Hypothalamus (tissue), 51 donors: ENCODE measurements around the gene SETBP1.

ENCODE experiments used
- DNase-seq, 51 donors: peaks; one replicate each; lab custom pipeline; 2025; lab: John Stamatoyannopoulos, UW

Gene SETBP1

GRCh38 chr18:44889111-44889510 lies 208.4 kb downstream of the SETBP1 start:
- no peak for DNase-seq

DNA sequence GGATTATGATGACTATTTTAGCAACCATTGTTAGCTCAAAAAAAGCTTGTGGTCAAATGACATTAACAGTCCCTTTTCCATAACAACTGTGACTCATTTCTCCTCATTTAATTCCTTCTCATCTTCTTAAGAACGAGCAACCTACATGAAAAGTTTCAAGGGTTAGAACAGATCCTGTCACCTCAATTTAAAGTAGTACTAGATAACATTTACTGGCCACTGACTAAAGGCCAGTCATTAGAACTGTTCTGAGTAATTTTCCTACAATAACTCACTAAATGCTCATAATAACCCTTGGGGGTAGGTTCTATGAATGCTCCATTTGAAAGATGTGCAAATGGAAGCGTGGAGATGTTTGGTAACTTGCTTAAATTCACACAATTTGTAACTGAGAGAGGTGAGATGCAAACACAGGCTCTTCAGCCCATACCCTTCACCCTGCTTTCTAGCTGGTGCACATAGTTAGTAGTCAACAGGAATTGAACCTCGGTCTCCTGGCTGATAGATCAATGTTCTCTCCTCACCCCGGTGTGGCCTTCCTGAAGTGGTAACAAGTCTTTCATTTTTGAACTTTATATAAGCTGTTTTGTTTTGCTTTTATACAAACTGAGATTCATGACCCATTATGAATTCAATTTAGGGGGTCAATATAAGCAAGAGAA lies 212.5 kb downstream of the SETBP1 start:
- DNase-seq, result no peak

DNA sequence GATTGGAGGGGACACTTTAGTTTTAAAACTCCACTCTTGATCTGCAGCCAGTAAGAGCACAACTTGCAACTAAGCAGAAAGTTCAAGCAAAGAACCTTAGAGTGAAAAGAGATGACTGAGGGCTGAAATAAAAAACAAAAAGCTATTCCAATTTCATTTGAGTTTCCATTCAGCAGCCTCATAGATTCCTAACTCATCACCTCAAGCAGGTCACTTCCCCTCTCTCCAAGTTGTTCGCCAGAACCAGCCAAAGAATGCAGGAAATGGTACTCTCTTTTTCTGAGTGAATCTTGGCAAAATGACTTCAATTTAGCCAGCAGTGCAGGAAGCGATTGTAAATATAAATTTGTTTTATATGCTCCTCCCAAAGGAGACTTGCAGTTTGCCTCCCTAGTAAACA lies 213.3 kb downstream of the SETBP1 start:
- DNase-seq, result no peak

DNA sequence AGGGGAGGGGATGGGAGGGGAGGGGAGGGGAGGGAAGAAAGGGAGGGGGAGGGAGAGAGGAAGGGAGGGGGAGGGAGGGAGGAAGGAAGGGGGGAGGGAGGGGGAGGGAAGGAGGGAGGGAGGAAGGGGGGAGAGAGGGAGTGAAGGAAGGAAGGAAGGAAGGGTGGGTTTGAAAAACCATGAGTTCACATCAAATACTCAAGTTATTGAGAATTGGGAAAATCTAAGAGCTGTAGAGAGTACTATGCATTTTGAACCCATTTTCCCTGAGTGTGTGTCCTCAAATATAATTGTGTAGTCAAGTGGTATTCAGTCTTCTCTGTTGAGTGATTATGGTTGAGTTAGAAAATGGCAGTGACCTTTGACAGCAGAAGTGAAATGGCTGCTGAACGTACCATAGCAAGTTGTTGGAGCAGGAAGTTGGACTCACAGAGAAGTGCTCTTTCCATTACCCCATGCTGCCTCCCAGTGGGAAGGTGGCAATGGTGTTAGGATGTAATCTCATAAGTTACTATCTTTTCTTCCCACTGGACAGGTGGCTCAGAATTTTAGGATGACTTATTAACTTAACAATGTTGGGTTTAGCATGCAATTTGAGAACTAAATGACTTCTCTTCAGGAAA lies 214.6 kb downstream of the SETBP1 start:
- DNase-seq, result peak in 9 of 51 donors; percentile 1 to 22 (median 15)

GRCh38 chr18:44896846-44897245 lies 216.2 kb downstream of the SETBP1 start:
- no peak for DNase-seq

- DNase-seq, result no peak
These were observed 216.7 kb downstream of the SETBP1 start for GRCh38 chr18:44897411-44897810.

DNA sequence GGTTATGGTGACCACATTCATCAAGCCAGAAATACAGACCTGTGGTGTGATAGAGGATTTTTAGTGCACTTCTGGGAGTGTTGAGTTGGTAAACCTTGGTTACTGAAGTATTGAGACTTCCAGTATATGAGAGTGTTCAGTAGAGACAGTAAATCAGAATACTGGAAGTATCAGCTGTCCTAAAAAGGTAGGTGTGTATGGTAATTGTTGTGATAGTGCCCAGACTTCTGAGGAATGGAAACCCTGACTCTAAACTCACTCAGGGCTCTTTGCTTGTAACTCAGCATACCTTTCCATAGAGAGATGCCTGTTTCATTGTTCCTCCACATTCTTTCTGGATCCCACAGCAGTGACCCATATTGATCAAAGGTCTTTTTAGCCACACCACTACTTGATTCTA lies 217.1 kb downstream of the SETBP1 start:
- no peak for DNase-seq

DNA sequence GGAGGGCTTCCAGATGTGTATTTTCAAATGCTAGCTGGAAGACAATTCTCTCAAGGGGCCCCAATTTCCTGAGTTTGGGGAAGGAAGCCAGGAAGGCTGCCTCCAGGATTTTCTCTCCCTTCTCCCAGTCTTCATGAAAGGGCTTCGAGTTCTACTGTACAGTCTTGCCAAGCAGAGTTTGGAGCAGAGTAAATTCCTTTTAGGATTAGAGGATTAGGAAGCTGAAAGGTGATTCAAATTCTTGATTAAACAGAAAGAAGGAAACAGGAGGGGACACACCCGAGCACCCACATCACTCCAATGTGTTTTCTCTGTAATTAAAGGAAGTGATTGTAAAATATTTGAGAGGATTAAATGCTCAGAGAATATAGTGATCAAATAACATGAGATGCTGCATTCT lies 217.8 kb downstream of the SETBP1 start:
- DNase-seq, result no peak

GRCh38 chr18:44899832-44900231 lies 219.1 kb downstream of the SETBP1 start:
- no peak for DNase-seq

DNA sequence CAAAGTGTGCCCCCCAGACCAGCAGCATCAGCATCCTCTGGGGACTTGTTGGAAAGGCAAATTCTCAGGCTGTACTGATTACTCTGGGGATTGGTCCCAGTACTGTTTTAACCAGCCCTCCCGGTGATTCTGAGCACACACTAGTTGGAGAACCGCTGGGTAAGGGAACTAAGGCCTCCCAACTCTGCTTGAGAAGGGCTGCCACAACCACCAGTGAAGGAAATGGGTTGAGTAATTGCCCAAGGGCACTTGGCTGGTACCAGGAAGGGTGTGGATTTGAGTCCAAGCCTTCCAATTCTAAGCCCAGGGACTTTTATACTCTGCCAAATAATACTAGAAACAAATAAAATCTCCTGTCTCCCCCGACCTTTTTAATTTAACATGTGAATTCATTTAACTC lies 219.9 kb downstream of the SETBP1 start:
- DNase-seq, result no peak

- DNase-seq, result no peak
These were observed 220.6 kb downstream of the SETBP1 start for GRCh38 chr18:44901283-44901682.

DNA sequence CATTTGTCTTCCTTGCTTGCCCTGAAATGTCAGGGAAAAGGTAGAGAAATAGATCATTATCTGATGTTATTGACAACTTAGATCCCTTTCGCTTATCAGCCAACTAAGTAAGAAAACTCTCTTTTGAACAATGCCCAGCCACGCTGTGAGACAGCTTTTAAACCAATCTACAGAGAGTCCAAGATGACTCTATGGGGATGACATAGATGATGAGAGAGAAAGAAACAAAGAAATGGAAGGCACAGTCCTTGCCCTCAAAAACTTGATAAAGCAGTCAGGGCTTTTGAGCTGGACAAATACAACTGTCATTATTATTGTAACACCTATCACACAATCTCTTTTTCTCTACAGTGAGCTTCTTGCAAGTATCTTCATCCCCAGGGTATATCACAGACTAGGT lies 222.6 kb downstream of the SETBP1 start:
- DNase-seq, result no peak

- DNase-seq, result no peak
These were observed 224.1 kb downstream of the SETBP1 start for GRCh38 chr18:44904768-44905167.

GRCh38 chr18:44909191-44909719 lies 228.6 kb downstream of the SETBP1 start:
- no peak for DNase-seq

DNA sequence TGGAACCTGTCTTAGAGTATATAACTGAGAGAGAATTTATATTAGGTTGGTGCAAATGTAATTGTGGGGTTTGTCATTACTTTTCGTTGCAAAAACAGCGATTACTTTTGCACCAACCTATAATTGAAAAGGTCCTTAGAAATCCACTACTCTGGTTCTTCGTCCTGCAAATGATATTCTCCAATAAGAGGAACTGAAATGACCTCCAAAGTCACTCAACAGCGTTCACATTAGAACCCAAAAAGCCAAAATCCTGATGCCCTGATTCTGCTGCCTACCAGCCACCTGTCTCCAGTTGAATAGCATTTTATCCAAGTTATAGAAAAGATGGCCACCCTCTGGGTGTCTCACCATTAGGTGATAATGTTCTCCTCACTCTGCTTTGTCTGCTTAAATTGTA lies 230.6 kb downstream of the SETBP1 start:
- DNase-seq, result no peak

DNA sequence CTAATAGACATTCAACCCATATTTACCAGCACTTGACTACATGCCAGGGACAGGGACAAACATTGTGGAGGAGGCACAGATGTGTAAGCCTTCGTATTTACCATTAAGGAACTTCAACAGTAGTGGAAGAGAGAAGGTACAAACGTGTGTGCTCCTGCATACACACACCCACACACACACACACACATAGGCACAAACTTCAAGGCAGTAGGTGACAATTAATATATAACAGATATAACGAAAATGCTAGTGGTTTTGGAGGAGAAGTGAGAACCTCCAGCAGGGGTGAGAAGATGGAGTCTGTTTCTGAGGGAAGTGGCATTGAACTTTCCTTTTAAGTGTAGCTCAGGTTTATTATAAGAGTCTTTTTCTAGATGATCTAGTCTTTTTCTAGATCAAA lies 231.1 kb downstream of the SETBP1 start:
- DNase-seq, result no peak

- no peak for DNase-seq
These were observed 232.2 kb downstream of the SETBP1 start for GRCh38 chr18:44912740-44913478.

GRCh38 chr18:44914028-44914427 lies 233.3 kb downstream of the SETBP1 start:
- DNase-seq, result no peak

GRCh38 chr18:44915213-44915612 lies 234.5 kb downstream of the SETBP1 start:
- DNase-seq, result no peak

DNA sequence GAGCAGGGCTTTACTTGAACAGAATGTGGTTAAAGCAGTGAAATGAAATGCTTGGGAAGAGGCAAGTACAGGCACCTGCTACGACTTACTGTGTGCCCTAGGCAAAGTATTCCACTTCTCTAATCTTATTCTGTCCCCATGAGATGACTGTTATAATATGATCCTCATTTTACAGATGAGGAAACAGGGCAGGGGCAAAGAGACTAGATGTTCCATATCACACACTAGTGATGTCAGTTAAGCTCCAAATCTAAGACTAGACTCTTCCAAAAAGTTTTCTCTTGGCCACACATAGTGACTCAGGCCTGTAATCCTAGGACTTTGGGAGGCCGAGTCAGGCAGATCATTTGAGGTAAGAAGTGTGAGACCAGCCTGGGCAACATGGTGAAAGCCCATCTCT lies 235.0 kb downstream of the SETBP1 start:
- no peak for DNase-seq

DNA sequence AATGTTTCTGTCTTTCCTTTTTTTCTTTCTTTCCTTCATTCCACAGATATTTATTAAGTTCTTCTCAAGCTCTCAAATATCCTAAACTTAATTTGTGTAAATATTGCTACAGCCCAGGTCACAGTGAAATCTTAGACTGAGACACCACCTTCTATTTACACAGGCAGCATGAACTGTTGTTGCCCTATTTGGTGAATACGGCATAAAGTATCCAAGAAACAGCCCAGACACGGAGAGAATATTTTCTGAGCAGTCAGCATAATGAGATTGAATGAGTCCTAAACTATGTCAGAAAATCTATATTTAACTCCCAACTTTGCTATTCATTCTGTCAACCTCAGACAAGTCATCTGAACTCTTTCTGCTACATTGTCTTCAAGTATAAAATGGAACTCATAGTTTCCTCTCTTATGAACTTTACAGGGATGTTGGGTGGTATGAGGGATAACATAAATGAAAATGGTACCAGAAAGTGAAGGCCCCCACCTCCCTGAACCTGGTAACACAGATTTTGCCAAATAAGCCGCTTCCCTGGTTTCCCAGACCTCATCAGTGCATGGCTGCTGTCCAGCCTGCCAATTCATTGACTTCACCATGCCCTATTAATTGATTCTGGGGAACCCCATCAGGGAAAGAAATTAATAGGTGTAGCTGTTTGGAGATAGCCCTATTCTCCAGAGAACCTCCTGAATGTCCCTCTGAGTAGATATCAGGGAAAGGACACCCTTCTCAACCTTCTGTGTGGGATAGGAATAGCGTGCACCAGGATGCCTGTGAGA lies 235.9 kb downstream of the SETBP1 start:
- no peak for DNase-seq
